ENCODE measurements around the gene ELK4. TPM values are rescaled to one million over a fixed set of nuclear protein-coding genes. Genes with fewer than 3 reads are reported as not detected.
A peak's percentile ranks its signal among the peaks of the same experiment; 100 is the strongest.

The ELK4 gene
- polyA plus RNA-seq, 1 donor, result 18.2 TPM

DNA sequence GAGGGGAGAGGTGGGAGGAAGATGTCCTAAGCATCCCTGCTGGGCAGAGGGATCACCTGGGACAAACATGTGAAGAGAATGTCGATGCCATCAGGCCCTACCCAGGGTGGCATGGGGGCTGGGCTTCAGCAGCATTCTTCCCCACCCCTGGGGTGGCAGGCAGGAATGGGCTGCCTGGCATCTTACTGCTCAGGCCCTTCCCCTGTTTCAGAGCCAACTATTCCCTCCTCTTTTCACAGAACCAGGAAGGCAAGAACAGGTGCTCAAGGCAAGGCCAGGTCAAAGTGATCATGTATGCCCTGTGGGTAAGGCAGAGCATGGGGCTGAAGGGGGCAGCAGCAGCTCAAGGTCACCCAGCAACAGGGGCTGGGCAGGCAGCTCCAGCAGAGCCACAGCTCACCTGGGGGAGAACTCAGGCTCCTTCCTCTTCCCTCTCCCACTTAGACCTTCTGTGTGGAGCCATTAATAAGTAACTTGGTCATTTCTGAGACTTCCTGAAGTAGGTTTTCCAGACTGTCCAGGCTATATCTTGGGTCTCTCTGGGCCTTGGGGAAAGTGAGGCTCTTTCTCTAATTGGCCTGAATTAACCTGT lies 56.4 kb downstream of the ELK4 start:
- no CpG with 5 or more reads among the region's 1 CpG for WGBS (ENCODE audit: insufficient coverage, low lambda C conversion rate)
- Histone ChIP-seq H3K27me3 (ENCODE audit: control insufficient read depth, insufficient read depth, low read length) (peaks cover 27% of the 10 kb centered on the region), H3K27ac (ENCODE audit: low read length) (no peak overlapping the region), H3K36me3 (ENCODE audit: control insufficient read depth, insufficient read depth, low read length) (no peaks in the 10 kb centered on the region), H3K4me3 (ENCODE audit: low read length) (no peak overlapping the region), H3K9me3 (ENCODE audit: control insufficient read depth, low read depth, low read length) (no peaks in the 10 kb centered on the region), H3K4me1 (ENCODE audit: control insufficient read depth, insufficient read depth, low read length) (peaks cover 9% of the 10 kb centered on the region)
- DNase-seq, result no peak

DNA sequence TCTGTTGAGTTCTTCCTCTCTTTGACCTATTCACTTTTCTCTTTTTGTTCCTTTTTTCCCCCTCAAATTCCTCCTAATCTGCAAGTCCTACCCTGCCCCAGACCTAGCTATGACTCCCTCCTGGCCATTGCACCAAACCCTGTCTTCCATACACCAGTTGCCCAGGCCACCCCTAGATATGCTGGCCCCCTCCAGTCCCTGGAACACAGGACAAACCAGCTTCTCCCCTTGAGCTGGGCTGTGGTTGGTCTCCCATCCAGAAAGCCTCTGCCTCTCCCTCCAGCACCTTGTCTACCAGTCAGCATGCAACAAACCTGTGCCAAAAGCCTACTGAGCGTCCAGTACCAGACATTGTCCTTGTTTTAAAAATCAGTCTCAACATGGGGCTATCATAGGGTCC lies 59.4 kb downstream of the ELK4 start:
- no peak overlapping the region for H3K4me3 ChIP-seq (ENCODE audit: low read length)
- peaks cover 46% of the 10 kb centered on the region for H3K27me3 ChIP-seq (ENCODE audit: control insufficient read depth, insufficient read depth, low read length)
- peaks cover 13% of the 10 kb centered on the region for H3K4me1 ChIP-seq (ENCODE audit: control insufficient read depth, insufficient read depth, low read length)
- no peak overlapping the region for H3K27ac ChIP-seq (ENCODE audit: low read length)
- peaks cover 2% of the 10 kb centered on the region for H3K9me3 ChIP-seq (ENCODE audit: control insufficient read depth, low read depth, low read length)
- WGBS (ENCODE audit: insufficient coverage, low lambda C conversion rate), result no CpG with 5 or more reads among the region's 1 CpG
- H3K36me3 ChIP-seq (ENCODE audit: control insufficient read depth, insufficient read depth, low read length), result no peaks in the 10 kb centered on the region
- no peak for DNase-seq

DNA sequence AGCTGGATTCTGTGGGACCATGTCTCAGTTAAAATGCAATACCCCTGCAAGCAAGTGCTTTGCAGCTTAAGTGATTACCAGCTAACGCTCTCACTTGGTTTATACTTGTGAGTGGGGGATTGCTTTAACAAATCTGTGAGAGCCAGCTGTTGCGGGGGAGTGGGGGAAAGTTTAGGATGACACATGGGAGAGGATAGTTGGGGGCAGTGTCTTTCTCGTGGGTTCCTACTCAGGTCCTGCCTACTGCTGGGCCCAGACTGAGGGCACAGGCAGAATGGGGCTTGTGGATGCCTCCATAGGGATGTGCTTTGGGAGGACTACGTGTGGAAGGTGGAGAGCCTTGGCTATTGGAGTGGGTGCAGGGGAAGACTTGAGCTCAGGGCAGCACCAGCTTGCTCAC lies 60.1 kb downstream of the ELK4 start:
- H3K4me3 ChIP-seq (ENCODE audit: low read length), result no peak overlapping the region
- no peak for DNase-seq
- H3K9me3 ChIP-seq (ENCODE audit: control insufficient read depth, low read depth, low read length), result peaks cover 2% of the 10 kb centered on the region
- peaks cover 49% of the 10 kb centered on the region for H3K27me3 ChIP-seq (ENCODE audit: control insufficient read depth, insufficient read depth, low read length)
- H3K27ac ChIP-seq (ENCODE audit: low read length), result no peak overlapping the region
- no peaks in the 10 kb centered on the region for H3K36me3 ChIP-seq (ENCODE audit: control insufficient read depth, insufficient read depth, low read length)
- peaks cover 13% of the 10 kb centered on the region for H3K4me1 ChIP-seq (ENCODE audit: control insufficient read depth, insufficient read depth, low read length)
- no CpG with 5 or more reads among the region's 4 CpGs for WGBS (ENCODE audit: insufficient coverage, low lambda C conversion rate)

DNA sequence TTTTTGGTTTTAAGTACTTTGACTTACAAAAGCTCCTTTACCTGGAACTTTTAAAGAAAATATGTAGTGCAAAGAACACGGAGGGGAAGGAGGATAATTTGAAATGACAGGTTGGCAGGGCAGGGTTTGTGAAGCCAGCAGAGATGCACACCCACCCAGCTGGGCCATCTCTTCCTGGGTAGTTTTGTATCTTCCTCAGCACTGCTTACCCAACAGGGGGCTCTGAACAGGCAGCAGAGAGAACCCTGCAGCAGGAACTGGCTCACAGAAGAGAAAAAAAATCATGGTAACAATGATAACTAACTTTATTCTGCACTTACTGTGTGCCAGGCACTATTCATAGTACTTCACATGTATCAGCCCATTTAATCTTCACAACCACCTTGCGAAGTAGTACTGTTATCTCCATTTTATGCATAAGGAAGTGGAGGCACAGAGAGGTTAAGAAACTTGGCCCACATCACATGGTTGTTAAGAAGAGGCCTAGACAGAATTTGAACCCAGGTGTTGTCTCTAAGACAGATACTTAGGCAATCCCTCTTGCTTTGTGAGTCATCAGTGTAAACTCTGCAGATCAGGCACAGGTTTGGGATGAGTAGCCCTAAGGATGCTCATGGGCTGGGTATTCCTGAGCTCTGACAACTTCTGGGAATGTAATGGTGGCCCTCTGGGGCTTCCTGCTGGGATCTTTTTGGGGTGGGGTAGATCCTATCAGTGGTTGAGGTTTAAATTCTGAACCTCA lies 60.8 kb downstream of the ELK4 start:
- H3K27ac ChIP-seq (ENCODE audit: low read length), result no peak overlapping the region
- DNase-seq, result no peak
- H3K4me1 ChIP-seq (ENCODE audit: control insufficient read depth, insufficient read depth, low read length), result peaks cover 14% of the 10 kb centered on the region
- peaks cover 48% of the 10 kb centered on the region for H3K27me3 ChIP-seq (ENCODE audit: control insufficient read depth, insufficient read depth, low read length)
- WGBS (ENCODE audit: insufficient coverage, low lambda C conversion rate), result 100% methylated on average over 1 of the region's 2 CpGs
- H3K36me3 ChIP-seq (ENCODE audit: control insufficient read depth, insufficient read depth, low read length), result no peaks in the 10 kb centered on the region
- H3K4me3 ChIP-seq (ENCODE audit: low read length), result no peak overlapping the region
- peaks cover 2% of the 10 kb centered on the region for H3K9me3 ChIP-seq (ENCODE audit: control insufficient read depth, low read depth, low read length)

DNA sequence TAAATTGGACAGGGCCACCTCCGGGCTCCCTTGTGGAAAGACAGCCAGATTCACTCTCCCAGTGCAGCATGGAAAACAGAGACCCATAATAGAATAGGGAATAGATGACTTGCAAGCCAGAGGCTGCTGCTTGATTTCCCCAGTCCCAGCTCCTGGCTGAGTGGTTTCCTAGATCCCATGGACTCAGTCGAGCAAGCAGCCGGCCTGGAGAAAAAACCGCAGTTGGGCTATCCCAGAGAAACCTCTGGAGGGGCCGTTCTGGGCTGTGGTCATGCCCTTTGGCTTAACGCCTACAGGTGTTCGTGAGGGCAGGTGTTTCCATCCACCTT lies 61.7 kb downstream of the ELK4 start:
- H3K36me3 ChIP-seq (ENCODE audit: control insufficient read depth, insufficient read depth, low read length), result no peaks in the 10 kb centered on the region
- no peak for DNase-seq
- H3K4me1 ChIP-seq (ENCODE audit: control insufficient read depth, insufficient read depth, low read length), result peaks cover 9% of the 10 kb centered on the region
- H3K27me3 ChIP-seq (ENCODE audit: control insufficient read depth, insufficient read depth, low read length), result peaks cover 47% of the 10 kb centered on the region
- WGBS (ENCODE audit: insufficient coverage, low lambda C conversion rate), result no CpG with 5 or more reads among the region's 7 CpGs
- no peak overlapping the region for H3K27ac ChIP-seq (ENCODE audit: low read length)
- peaks cover 2% of the 10 kb centered on the region for H3K9me3 ChIP-seq (ENCODE audit: control insufficient read depth, low read depth, low read length)
- H3K4me3 ChIP-seq (ENCODE audit: low read length), result no peak overlapping the region

DNA sequence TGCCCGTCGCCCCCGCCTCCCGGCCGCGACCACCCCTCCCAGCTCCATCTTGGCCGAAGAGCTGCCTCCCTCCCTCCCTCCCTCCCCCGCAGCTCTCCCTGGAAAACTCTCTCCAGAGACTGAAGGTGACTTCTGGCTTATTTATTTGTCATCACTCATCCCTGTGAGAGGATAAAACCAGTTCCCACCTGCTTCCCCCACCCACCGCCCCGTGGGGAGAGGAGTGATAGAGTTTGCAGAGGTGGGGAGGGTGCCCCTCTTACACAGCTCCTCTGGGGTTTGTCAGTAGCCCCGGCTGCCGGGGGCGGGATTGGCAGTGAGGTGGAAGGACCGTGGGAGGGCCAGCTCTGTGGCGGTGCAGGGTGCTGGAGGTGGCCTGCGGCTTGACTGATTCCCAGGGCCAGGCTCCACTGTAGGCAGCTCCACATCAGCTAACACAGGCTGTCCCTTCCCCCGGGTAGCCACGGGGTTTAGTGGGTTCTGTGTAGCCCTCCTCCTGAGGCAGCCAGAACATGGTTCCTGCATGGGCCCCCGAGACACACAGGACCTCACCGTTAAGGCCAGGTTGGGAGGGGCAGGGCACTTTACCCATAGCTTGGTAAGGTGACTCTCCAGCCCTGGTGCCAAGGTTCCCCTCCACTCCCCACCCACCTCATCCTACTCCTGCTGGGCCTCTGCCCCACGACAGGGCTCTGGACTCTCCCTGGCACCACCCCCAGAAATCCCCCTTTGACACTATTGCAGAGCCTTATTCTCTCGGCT lies 62.2 kb downstream of the ELK4 start:
- Histone ChIP-seq H3K27me3 (ENCODE audit: control insufficient read depth, insufficient read depth, low read length) (peaks cover 47% of the 10 kb centered on the region), H3K4me1 (ENCODE audit: control insufficient read depth, insufficient read depth, low read length) (peaks cover 9% of the 10 kb centered on the region), H3K36me3 (ENCODE audit: control insufficient read depth, insufficient read depth, low read length) (no peaks in the 10 kb centered on the region), H3K9me3 (ENCODE audit: control insufficient read depth, low read depth, low read length) (peaks cover 2% of the 10 kb centered on the region), H3K4me3 (ENCODE audit: low read length) (no peak overlapping the region), H3K27ac (ENCODE audit: low read length) (no peak overlapping the region)
- no CpG with 5 or more reads among the region's 22 CpGs for WGBS (ENCODE audit: insufficient coverage, low lambda C conversion rate)
- DNase-seq, result no peak

DNA sequence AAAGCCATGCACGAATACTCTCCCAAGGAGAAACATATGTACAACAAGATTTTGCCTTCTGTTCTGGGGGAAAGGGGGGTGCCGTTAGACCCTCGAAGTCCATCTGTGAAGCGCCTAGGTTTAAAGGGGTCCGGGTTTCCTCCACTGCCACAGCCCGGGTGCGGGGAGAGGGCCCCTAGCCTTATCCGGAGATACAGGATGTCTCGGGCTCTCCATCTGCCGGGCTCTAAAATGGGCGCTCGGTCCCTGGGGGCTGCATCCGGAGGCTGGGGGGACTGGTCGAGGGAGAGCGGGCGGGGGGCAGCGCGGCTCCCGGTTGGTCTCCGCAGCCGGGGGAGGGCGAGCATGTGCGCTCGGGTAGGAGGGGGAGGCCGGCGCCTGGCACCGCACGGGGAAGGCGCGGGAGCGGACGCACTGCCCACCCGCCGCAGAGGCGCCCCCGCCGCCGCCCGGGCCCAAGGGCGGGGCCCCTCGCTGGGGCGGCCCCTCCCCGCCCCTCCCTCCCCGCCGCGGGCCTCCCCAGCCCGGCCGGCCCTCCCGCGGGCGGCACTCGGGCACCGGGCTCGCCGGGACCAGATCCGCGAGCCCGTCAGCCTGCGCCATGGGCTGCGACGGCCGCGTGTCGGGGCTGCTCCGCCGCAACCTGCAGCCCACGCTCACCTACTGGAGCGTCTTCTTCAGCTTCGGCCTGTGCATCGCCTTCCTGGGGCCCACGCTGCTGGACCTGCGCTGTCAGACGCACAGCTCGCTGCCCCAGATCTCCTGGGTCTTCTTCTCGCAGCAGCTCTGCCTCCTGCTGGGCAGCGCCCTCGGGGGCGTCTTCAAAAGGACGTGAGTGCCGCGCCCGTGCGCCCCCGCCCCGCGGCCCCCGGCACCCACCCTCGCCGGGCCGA lies 63.1 kb downstream of the ELK4 start:
- H3K4me3 ChIP-seq (ENCODE audit: low read length), result peak overlapping the region; percentile 16
- no CpG with 5 or more reads among the region's 90 CpGs for WGBS (ENCODE audit: insufficient coverage, low lambda C conversion rate)
- peaks cover 47% of the 10 kb centered on the region for H3K27me3 ChIP-seq (ENCODE audit: control insufficient read depth, insufficient read depth, low read length)
- peak in 1 of 2 donors; percentile 37 for DNase-seq
- no peaks in the 10 kb centered on the region for H3K36me3 ChIP-seq (ENCODE audit: control insufficient read depth, insufficient read depth, low read length)
- H3K4me1 ChIP-seq (ENCODE audit: control insufficient read depth, insufficient read depth, low read length), result peaks cover 9% of the 10 kb centered on the region
- H3K27ac ChIP-seq (ENCODE audit: low read length), result no peak overlapping the region
- peaks cover 2% of the 10 kb centered on the region for H3K9me3 ChIP-seq (ENCODE audit: control insufficient read depth, low read depth, low read length)

DNA sequence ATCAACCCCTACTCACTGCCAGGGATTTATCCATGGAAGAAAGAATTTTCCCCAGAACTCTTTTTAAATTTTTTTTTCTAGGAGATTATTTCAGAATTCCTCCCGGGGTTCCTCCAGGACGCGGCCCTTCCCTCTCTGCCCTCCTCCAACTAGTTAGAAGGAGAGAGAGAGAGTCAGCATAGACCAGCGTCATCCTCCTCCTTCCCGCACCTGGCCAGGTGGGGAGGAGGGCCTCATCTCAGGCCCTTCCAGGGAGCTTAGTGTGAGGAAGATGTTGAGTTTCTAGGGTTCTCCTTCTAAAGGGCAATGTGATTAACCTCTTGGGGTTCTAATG lies 63.7 kb downstream of the ELK4 start:
- Histone ChIP-seq H3K9me3 (ENCODE audit: control insufficient read depth, low read depth, low read length) (peaks cover 2% of the 10 kb centered on the region), H3K27me3 (ENCODE audit: control insufficient read depth, insufficient read depth, low read length) (peaks cover 47% of the 10 kb centered on the region), H3K27ac (ENCODE audit: low read length) (no peak overlapping the region), H3K4me3 (ENCODE audit: low read length) (no peak overlapping the region), H3K4me1 (ENCODE audit: control insufficient read depth, insufficient read depth, low read length) (peaks cover 9% of the 10 kb centered on the region), H3K36me3 (ENCODE audit: control insufficient read depth, insufficient read depth, low read length) (no peaks in the 10 kb centered on the region)
- no CpG with 5 or more reads among the region's 5 CpGs for WGBS (ENCODE audit: insufficient coverage, low lambda C conversion rate)
- DNase-seq, result no peak

DNA sequence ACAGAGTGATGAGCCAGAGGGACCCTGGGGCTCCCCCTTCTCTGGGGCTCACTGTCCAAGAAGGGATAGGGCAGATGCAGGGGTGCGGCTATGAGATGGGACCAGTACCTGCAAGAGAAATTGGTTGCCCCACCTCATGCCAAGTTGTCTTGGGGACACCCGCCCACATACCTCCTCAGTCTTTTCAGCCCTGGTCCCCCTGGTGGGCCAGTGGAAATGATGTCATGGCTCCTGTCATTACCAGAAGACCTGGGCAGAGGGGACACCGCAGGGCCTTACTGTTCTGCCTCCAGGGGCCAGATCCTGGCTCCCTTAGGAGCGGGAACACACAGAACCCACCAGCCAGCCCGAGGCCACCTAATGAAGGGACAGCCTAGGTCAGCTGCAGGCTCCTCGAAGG lies 64.1 kb downstream of the ELK4 start:
- Histone ChIP-seq H3K4me3 (ENCODE audit: low read length) (no peak overlapping the region), H3K27ac (ENCODE audit: low read length) (no peak overlapping the region), H3K4me1 (ENCODE audit: control insufficient read depth, insufficient read depth, low read length) (peaks cover 9% of the 10 kb centered on the region), H3K36me3 (ENCODE audit: control insufficient read depth, insufficient read depth, low read length) (no peaks in the 10 kb centered on the region), H3K27me3 (ENCODE audit: control insufficient read depth, insufficient read depth, low read length) (peaks cover 46% of the 10 kb centered on the region), H3K9me3 (ENCODE audit: control insufficient read depth, low read depth, low read length) (peaks cover 2% of the 10 kb centered on the region)
- DNase-seq, result no peak
- WGBS (ENCODE audit: insufficient coverage, low lambda C conversion rate), result no CpG with 5 or more reads among the region's 6 CpGs

DNA sequence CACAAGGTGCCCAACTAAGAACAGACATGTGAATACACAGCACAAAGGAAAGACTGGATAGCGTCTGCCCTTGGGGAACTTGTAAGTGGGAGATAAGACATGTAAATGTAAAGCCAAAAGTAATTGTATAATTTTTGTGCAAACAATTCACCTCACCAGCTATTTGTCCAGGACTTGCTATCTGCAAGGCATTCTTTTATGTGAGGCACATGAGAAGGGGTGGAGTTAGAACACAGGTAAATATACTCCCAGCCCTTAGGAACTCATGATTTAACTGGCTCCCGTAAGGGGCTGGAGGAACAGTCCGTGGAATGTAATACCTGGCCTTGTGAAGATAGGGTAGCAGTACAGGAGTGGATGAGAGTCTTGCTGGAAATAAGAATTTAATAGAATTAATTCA lies 66.0 kb downstream of the ELK4 start:
- 0% methylated on average over 2 of the region's 3 CpGs for WGBS (ENCODE audit: insufficient coverage, low lambda C conversion rate)
- Histone ChIP-seq H3K4me1 (ENCODE audit: control insufficient read depth, insufficient read depth, low read length) (peaks cover 9% of the 10 kb centered on the region), H3K27me3 (ENCODE audit: control insufficient read depth, insufficient read depth, low read length) (peaks cover 36% of the 10 kb centered on the region), H3K36me3 (ENCODE audit: control insufficient read depth, insufficient read depth, low read length) (no peaks in the 10 kb centered on the region), H3K9me3 (ENCODE audit: control insufficient read depth, low read depth, low read length) (peaks cover 4% of the 10 kb centered on the region), H3K27ac (ENCODE audit: low read length) (no peak overlapping the region), H3K4me3 (ENCODE audit: low read length) (no peak overlapping the region)
- peak; percentile 55 to 77 for DNase-seq
